T-helper 1 cell treated with Interleukin-12 subunit alpha and Interleukin-12 subunit beta and Interleukin-4 antibody, amounts not matched to agents 30 μg/mL and 1 μg/mL, for 36 hours (primary cell): Measurements from ENCODE around the gene NEURL1B.
A peak's percentile ranks its signal among the peaks of the same experiment; 100 is the strongest.
"Not testable (repeated sequence)": the region's sequence is repeated elsewhere in the genome, so short reads cannot be mapped to it uniquely, and the experiment has no call there.

ENCODE experiments used
- H3K27ac Mint-ChIP-seq: one replicate; pipeline ENCODE4 v1.8.0; 2021; ENCODE audit warnings: mild to moderate bottlenecking, mixed read lengths
- H3K27me3 Mint-ChIP-seq: one replicate; pipeline ENCODE4 v1.8.0; 2021; ENCODE audit warnings: low read depth, mixed read lengths
- H3K36me3 Mint-ChIP-seq: one replicate; pipeline ENCODE4 v1.8.0; 2021; ENCODE audit warnings: low read depth, mixed read lengths
- H3K4me1 Mint-ChIP-seq: one replicate; pipeline ENCODE4 v1.8.0; 2021; ENCODE audit warnings: low read depth, mixed read lengths
- H3K4me3 Mint-ChIP-seq: one replicate; pipeline ENCODE4 v1.8.0; 2021; ENCODE audit warnings: mild to moderate bottlenecking, moderate library complexity, mixed read lengths
- H3K9me3 Mint-ChIP-seq: one replicate; pipeline ENCODE4 v1.8.0; 2021; ENCODE audit warnings: mixed read lengths

Gene NEURL1B

GRCh38 chr5:172640822-172641358 lies at the start of gene NEURL1B:
TSS of gene NEURL1B (plus strand) at chr5:172641263. CDS start at chr5:172641407, 144 bp downstream.
- Mint-ChIP-seq H3K4me1 (peaks cover 14% of the 10 kb centered on the region), H3K36me3 (no peaks in the 10 kb centered on the region), H3K9me3 (no peaks in the 10 kb centered on the region), H3K27me3 (peaks cover 55% of the 10 kb centered on the region), H3K27ac (no peak within 1 kb of the TSS), H3K4me3 (peak within 1 kb of the TSS; percentile 49)

DNA sequence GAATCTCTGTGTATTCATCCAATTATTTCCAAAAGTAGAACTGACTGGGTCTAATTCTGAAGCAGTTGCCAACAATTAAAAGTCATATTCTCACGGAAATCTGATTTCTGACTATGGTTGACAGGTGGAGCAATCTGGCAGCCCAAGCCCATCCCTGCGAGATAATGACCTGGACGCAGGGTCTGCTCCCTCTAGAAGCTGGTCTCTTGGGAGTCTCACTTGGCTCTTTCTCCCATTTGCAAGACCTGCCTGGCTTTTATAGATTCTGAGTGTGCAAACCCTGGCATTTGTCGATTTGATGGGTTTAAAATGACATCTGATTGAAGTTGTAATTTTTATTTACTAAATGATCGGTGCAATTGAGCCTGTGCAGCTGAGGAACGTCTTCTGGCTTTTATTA lies 49.4 kb upstream of the NEURL1B start:
- Mint-ChIP-seq H3K4me1 (no peaks in the 10 kb centered on the region), H3K36me3 (no peaks in the 10 kb centered on the region), H3K4me3 (no peak overlapping the region), H3K27me3 (peaks cover 4% of the 10 kb centered on the region), H3K27ac (no peak overlapping the region), H3K9me3 (no peaks in the 10 kb centered on the region)

DNA sequence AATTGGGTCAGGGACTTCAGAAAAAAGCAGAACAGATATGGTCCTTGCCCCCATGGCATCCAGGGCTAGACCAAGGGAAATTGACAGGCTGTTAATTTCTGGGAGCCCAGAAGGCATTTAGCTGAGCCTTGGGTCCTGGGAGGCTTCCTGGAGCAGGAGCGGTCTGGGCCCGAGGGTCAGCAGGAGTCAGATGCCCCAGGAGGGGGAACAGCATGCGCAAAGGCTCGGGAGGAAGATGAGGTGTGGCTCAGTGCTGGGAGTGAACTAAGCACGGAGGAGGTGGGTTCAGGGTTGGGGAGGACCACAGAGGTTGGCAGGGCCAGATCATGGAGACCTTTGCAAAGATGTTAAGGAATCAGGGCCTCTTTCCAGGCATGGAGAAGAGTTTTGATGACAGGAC lies 48.2 kb upstream of the NEURL1B start:
- Mint-ChIP-seq H3K4me1 (no peaks in the 10 kb centered on the region), H3K4me3 (no peak overlapping the region), H3K27ac (no peak overlapping the region), H3K27me3 (peaks cover 4% of the 10 kb centered on the region), H3K36me3 (no peaks in the 10 kb centered on the region), H3K9me3 (no peaks in the 10 kb centered on the region)

- H3K27me3 Mint-ChIP-seq = peaks cover 4% of the 10 kb centered on the region
- no peaks in the 10 kb centered on the region for H3K9me3 Mint-ChIP-seq
- no peaks in the 10 kb centered on the region for H3K4me1 Mint-ChIP-seq
- no peaks in the 10 kb centered on the region for H3K36me3 Mint-ChIP-seq
- H3K27ac Mint-ChIP-seq = no peak overlapping the region
- no peak overlapping the region for H3K4me3 Mint-ChIP-seq
Measured at GRCh38 chr5:172593306-172593705, 47.8 kb upstream of the NEURL1B start.

DNA sequence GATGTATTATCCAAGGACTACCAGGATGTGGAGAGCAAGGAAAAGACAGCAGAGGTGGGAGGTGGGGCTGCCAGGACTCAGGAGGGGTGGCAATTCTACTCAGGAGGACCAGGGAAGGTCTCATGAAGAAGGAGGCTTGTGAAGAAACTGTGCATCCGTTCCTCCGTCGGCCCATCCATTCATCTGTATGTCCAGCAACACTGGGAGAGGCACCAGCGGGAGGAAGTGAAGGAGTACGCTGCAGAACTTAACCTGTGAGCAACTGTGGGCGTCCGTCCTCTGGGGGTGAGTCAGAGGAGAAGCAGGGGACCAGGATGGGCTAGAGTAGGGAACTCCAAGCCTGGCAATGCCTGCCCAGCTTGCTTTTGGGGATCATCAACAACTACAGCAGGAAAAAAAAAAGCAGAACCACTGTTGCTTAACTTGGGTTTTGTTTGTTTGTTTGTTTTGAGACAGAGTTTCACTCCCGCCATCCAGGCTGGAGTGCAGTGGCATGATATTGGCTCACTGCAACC lies 47.3 kb upstream of the NEURL1B start:
- Mint-ChIP-seq H3K4me3 (no peak overlapping the region), H3K27ac (no peak overlapping the region), H3K36me3 (no peaks in the 10 kb centered on the region), H3K4me1 (no peaks in the 10 kb centered on the region), H3K27me3 (peaks cover 4% of the 10 kb centered on the region), H3K9me3 (no peaks in the 10 kb centered on the region)

DNA sequence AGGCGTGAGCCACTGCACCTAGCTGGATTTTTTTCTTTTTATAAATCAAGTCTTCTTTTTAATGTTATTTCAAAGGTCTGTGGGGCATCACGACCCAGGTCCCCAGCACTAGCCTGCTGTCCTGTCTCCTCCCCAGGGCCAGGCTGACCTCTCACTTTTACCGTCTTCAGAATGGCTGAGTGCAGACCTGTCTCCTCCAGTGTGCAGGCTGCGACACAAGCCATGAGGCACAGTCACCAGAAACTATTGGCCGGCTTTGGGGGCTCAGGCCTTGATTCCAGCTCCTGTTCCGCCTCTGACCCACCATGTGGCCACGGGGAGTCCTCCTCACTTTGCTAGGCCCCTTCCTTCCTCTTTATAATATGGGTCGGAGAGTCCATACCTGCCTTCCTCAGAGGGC lies 46.6 kb upstream of the NEURL1B start:
- Mint-ChIP-seq H3K27ac (no peak overlapping the region), H3K4me1 (no peaks in the 10 kb centered on the region), H3K27me3 (peaks cover 4% of the 10 kb centered on the region), H3K36me3 (no peaks in the 10 kb centered on the region), H3K4me3 (no peak overlapping the region), H3K9me3 (no peaks in the 10 kb centered on the region)

GRCh38 chr5:172594867-172595466 lies 46.1 kb upstream of the NEURL1B start:
- H3K36me3 Mint-ChIP-seq = no peaks in the 10 kb centered on the region

GRCh38 chr5:172595596-172596455 lies 45.2 kb upstream of the NEURL1B start:
- Mint-ChIP-seq H3K27ac (no peak overlapping the region), H3K4me3 (no peak overlapping the region), H3K27me3 (peaks cover 4% of the 10 kb centered on the region), H3K36me3 (no peaks in the 10 kb centered on the region), H3K4me1 (no peaks in the 10 kb centered on the region), H3K9me3 (no peaks in the 10 kb centered on the region)

More at GRCh38 chr5:172594867-172595466, 46.1 kb upstream of the NEURL1B start:
- H3K4me1 Mint-ChIP-seq = no peaks in the 10 kb centered on the region
- H3K27ac Mint-ChIP-seq = no peak overlapping the region
- H3K9me3 Mint-ChIP-seq = no peaks in the 10 kb centered on the region
- no peak overlapping the region for H3K4me3 Mint-ChIP-seq
- H3K27me3 Mint-ChIP-seq = peaks cover 4% of the 10 kb centered on the region

GRCh38 chr5:172596638-172597231 lies 44.3 kb upstream of the NEURL1B start:
- Mint-ChIP-seq H3K36me3 (no peaks in the 10 kb centered on the region), H3K4me1 (no peaks in the 10 kb centered on the region), H3K9me3 (no peaks in the 10 kb centered on the region), H3K4me3 (no peak overlapping the region), H3K27me3 (no peaks in the 10 kb centered on the region), H3K27ac (no peak overlapping the region)

GRCh38 chr5:172597755-172598155 lies 43.3 kb upstream of the NEURL1B start:
- Mint-ChIP-seq H3K4me3 (no peak overlapping the region), H3K36me3 (no peaks in the 10 kb centered on the region), H3K27me3 (no peaks in the 10 kb centered on the region), H3K27ac (no peak overlapping the region), H3K9me3 (no peaks in the 10 kb centered on the region), H3K4me1 (no peaks in the 10 kb centered on the region)

DNA sequence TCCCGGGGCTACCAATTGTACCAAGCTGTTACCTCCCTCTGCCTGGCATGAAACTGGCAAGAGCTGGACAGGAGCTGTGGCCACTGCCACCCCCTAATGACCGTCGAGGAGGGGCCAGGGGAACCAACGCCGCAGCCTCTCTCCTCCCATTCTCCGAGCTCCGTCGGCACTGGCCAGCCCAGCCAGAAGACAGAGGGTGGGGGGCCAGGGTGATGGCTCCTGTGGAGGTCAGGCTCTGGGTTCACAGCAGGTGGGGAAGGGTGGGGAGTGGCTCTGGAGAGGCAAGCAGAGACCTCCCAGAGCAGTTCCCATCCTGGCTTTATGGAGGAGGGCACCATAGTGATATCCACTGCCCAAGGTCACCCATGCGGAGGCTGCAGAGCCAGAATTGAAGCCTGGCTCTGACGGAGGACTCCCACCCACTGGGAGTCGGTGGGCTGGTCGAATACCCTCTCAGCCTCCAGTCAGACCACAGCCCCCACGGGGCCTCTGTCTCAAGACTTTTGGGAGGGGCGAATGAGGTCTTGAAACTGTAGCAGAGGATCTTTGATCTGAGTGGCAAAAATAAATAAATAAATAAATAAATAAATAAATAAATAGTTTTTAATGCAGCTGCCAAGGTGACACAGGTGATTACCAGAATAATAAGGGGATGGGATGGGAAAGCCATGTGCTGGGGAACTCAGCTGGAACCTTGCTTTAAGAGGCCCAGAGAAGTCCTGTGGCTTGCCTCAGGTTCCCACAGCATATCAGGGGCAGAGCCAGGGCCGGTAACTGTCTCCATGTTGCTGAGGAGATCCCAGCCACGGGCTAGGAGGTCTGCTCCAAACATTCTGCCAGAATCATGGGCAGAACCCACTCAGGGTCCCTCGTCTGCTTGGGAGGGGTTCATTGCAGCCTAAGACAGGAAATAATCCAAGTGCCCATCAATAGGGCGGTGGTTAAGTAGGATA lies 42.5 kb upstream of the NEURL1B start:
- Mint-ChIP-seq H3K4me3 (no peak overlapping the region), H3K27me3 (no peaks in the 10 kb centered on the region), H3K9me3 (no peaks in the 10 kb centered on the region), H3K27ac (no peak overlapping the region), H3K36me3 (no peaks in the 10 kb centered on the region), H3K4me1 (no peaks in the 10 kb centered on the region)

GRCh38 chr5:172599204-172599567 lies 41.9 kb upstream of the NEURL1B start:
- H3K27ac Mint-ChIP-seq = no peak overlapping the region
- no peak overlapping the region for H3K4me3 Mint-ChIP-seq
- no peaks in the 10 kb centered on the region for H3K36me3 Mint-ChIP-seq
- H3K27me3 Mint-ChIP-seq = no peaks in the 10 kb centered on the region
- H3K9me3 Mint-ChIP-seq = no peaks in the 10 kb centered on the region
- H3K4me1 Mint-ChIP-seq = no peaks in the 10 kb centered on the region

DNA sequence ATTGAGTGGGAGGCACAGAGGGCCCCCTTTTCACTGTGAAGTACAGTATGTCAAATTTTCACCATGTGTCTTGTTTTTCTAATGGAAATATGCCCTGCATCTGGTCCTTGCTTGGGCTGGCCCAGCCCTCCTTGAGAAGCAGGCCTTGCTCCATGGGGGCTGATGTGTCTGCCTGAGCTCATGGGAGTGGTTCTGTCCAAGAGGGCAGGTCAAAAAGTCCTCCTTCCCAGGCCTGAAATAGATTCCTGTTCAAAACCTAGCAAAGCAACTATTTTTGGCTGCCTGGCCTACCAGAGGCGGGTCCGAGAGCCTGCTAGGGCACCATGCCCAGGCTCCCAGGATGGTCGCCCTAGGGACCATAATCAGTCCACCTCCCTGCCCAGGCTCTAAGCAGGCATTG lies 40.5 kb upstream of the NEURL1B start:
- no peaks in the 10 kb centered on the region for H3K9me3 Mint-ChIP-seq
- no peaks in the 10 kb centered on the region for H3K27me3 Mint-ChIP-seq
- H3K4me3 Mint-ChIP-seq = no peak overlapping the region
- no peak overlapping the region for H3K27ac Mint-ChIP-seq
- no peaks in the 10 kb centered on the region for H3K4me1 Mint-ChIP-seq
- no peaks in the 10 kb centered on the region for H3K36me3 Mint-ChIP-seq

GRCh38 chr5:172601576-172601975 lies 39.5 kb upstream of the NEURL1B start:
- not testable (repeated sequence) for H3K4me3 Mint-ChIP-seq, H3K4me1 Mint-ChIP-seq, H3K27me3 Mint-ChIP-seq, H3K36me3 Mint-ChIP-seq, H3K9me3 Mint-ChIP-seq, H3K27ac Mint-ChIP-seq
